H1 (cell line): ENCODE measurements around the gene NCAPD2.

ENCODE experiments used
- BRCA1 ChIP-seq: IDR thresholded peaks from 2 replicates; pipeline ENCODE4 v1.6.1; 2012; ENCODE audit warnings: low read depth, low read length, improper control_type of control experiment
- CREB1 ChIP-seq: IDR thresholded peaks from 2 replicates; pipeline ENCODE4 v1.6.1; 2012; ENCODE audit warnings: inconsistent platforms
- EZH2 ChIP-seq: fragments of 200-600 bp; sonication (generic); IDR thresholded peaks from 2 replicates; pipeline ENCODE4 v1.7.1; 2012; ENCODE audit warnings: low read depth, mild to moderate bottlenecking, moderate library complexity, low read length, inconsistent platforms; ENCODE audit not compliant: severe bottlenecking
- JUND ChIP-seq: IDR thresholded peaks from 2 replicates; pipeline ENCODE4 v1.6.1; 2011; ENCODE audit warnings: mild to moderate bottlenecking, improper control_type of control experiment, low read length
- KDM1A ChIP-seq: fragments of 200-600, 300-600 bp; sonication (generic); IDR thresholded peaks from 2 replicates; pipeline ENCODE4 v1.7.1; 2016; ENCODE audit warnings: mild to moderate bottlenecking, low read length, borderline replicate concordance
- NRF1 ChIP-seq: IDR thresholded peaks from 2 replicates; pipeline ENCODE4 v1.6.1; 2011; ENCODE audit warnings: mild to moderate bottlenecking, low read depth, low read length, improper control_type of control experiment
- POLR2A ChIP-seq, 2 experiments: IDR thresholded peaks; 1 replicate in 1 of 2; 2 replicates in 1 of 2; pipeline ENCODE4 v1.6.1; 2011; ENCODE audit warnings: low read depth in 2 of 2, low read length in 2 of 2, mild to moderate bottlenecking in 2 of 2; ENCODE audit errors: control extremely low read depth in 1 of 2
- SP1 ChIP-seq: IDR thresholded peaks from 2 replicates; pipeline ENCODE4 v1.6.1; 2011; ENCODE audit warnings: low read depth, low read length
- TF ChIP-seq, protein P1 (sequence below), 3 experiments: IDR thresholded peaks; 1 replicate in 2 of 3; 2 replicates in 1 of 3; pipeline versions ENCODE4 v1.5.1 to v1.6.1; 2011; ENCODE audit warnings: low read length in 3 of 3, mild to moderate bottlenecking in 3 of 3, inconsistent platforms in 2 of 3, low read depth in 1 of 3, moderate library complexity in 1 of 3; ENCODE audit not compliant: insufficient read depth in 1 of 3; ENCODE audit errors: control extremely low read depth in 1 of 3

DNA sequence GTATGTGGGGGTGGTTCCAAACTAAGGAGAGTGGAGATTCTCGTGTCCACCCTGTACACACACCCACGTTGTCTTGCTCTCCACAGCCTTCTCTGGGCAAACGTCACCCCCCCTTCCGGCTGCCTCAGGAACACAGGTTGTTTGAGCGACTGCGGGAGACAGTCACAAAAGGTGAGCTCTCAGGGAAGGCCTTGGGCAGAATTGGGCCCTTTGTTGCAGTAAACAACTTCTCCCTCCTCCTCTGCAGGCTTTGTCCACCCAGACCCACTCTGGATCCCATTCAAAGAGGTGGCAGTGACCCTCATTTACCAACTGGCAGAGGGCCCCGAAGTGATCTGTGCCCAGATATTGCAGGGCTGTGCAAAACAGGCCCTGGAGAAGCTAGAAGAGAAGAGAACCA is 32.3 kb downstream of the NCAPD2 start:
- TF ChIP-seq SP1 (no peak), EZH2 (no peak), CREB1 (no peak), JUND (no peak), NRF1 (no peak), KDM1A (no peak), BRCA1 (no peak), POLR2A (IDR thresholded peaks at IDR 0.05; ENCODE audit: control extremely low read depth in 1 of 2, low read depth in 2 of 2, low read length in 2 of 2) (no peak)
- TF ChIP-seq, protein P1, sequence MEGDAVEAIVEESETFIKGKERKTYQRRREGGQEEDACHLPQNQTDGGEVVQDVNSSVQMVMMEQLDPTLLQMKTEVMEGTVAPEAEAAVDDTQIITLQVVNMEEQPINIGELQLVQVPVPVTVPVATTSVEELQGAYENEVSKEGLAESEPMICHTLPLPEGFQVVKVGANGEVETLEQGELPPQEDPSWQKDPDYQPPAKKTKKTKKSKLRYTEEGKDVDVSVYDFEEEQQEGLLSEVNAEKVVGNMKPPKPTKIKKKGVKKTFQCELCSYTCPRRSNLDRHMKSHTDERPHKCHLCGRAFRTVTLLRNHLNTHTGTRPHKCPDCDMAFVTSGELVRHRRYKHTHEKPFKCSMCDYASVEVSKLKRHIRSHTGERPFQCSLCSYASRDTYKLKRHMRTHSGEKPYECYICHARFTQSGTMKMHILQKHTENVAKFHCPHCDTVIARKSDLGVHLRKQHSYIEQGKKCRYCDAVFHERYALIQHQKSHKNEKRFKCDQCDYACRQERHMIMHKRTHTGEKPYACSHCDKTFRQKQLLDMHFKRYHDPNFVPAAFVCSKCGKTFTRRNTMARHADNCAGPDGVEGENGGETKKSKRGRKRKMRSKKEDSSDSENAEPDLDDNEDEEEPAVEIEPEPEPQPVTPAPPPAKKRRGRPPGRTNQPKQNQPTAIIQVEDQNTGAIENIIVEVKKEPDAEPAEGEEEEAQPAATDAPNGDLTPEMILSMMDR (IDR thresholded peaks at IDR 0.05; ENCODE audit: control extremely low read depth in 1 of 3, insufficient read depth in 1 of 3, low read depth in 1 of 3, low read length in 3 of 3), result no peak
